NB4 (cell line): ENCODE results near the gene THADA.

ENCODE experiments used
- CTCF ChIP-seq: IDR thresholded peaks from one replicate; pipeline ENCODE4 v1.5.1; 2012; ENCODE audit warnings: low read depth, low read length
- MYC ChIP-seq: IDR thresholded peaks from 2 replicates; pipeline ENCODE4 v1.6.1; 2011; ENCODE audit warnings: low read depth, low read length
- POLR2A ChIP-seq: IDR thresholded peaks from 2 replicates; pipeline ENCODE4 v1.6.1; 2011; ENCODE audit warnings: mild to moderate bottlenecking; ENCODE audit not compliant: insufficient read length; ENCODE audit errors: extremely low read depth

DNA sequence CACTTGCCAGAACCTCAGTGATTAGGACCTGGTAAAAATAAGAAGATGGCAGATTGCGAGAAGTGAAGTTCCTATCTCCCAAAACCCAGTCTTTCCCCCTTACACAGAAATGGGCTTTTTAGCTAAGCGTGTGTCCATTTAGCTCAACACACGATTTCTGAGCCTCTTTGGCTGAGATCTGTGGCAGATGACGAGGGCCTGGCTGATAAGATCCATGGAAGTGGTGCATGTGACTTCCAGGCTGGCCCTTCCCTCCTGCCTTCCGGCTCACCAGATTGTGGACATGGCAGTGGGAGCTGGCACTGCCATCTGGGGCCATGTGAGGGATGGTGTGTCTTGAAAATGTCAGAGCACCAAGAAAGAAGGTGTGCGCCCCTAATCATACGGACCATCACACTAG lies 328.5 kb downstream of the THADA start:
- TF ChIP-seq POLR2A (no peak), CTCF (no peak), MYC (no peak)
